Right kidney (tissue), 9 donors: ENCODE data around the gene HTR5A.
"Not testable (repeated sequence)": the region's sequence is repeated elsewhere in the genome, so short reads cannot be mapped to it uniquely, and the experiment has no call there.

ENCODE experiments used
- DNase-seq: peaks from one replicate; pipeline ENCODE4 v3.0.0-alpha.2; 2016
- long read RNA-seq, 8 donors: transcript quantifications; one replicate each; lab custom pipeline, GENCODE V29; 2026

HTR5A gene
- long read RNA-seq, donor 1: 0 reads
- long read RNA-seq, donor 2: 0 reads
- long read RNA-seq, donor 3: 0 reads
- long read RNA-seq, donor 4: 0 reads
- long read RNA-seq, donor 5: 0 reads
- long read RNA-seq, donor 6: 0 reads
- long read RNA-seq, donor 7: 0 reads
- long read RNA-seq, donor 8: 0 reads

DNA sequence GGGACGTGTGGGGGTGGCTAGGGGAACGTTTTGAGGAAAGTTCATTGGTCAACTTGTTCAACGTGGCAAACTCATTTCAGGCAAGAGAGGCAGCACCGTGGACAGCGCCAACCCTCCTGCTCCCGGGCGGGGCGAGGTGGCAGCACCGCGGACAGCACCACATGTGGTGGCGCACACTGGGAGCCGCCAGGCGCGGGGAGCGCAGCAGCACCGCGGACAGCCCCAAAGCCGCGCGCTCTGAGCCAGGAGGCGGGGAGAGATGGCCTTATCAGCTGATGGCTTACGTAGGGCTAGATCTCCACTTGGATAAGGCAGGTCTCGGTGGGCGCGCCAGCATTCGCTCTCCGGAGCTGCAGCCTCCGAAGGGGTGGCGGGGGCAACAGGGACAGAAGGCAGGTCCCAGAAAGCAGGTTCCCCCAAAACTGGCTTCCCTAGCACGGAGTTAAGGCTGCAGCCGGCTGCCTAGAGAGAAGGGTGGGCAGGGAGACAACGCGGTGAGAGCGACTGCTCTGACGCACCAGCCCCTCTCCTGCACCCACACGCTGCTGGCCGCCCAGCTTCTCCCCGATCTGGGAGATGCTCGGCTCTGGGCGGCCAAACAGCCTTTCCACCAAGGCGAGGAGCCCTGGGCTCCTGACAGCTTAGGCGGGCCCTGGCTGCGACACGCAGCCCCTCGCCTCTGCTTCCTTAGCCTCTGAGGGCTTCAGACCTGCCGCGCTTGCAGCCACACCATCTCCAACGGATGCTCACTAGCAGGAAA is at the start of gene HTR5A:
Gene HTR5A, plus strand, starts transcription at position 333 of the 760 bp plus-strand sequence. CDS start 576 bp downstream, outside the sequence.
- peak; percentile 77 for DNase-seq

DNA sequence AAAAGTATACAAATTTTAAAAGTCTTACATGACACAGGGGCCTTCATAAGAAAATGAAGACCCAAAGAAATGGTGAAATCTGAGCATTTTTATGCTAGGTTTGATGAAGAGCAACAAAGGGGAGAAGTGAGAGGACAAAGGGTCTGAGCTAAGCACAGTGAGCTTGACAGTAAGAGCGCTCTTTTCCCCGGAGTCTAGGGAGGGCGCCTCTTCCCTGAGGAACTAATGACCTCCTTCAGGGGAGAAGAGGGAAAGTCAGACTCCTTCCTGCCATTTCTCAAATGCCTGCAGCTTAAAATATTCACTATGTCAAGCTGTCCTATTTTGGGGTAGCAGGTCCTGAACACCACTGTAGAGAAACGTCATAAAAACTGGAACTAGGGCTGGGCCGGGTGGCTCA is 49.1 kb upstream of the HTR5A start:
- DNase-seq: no peak

DNA sequence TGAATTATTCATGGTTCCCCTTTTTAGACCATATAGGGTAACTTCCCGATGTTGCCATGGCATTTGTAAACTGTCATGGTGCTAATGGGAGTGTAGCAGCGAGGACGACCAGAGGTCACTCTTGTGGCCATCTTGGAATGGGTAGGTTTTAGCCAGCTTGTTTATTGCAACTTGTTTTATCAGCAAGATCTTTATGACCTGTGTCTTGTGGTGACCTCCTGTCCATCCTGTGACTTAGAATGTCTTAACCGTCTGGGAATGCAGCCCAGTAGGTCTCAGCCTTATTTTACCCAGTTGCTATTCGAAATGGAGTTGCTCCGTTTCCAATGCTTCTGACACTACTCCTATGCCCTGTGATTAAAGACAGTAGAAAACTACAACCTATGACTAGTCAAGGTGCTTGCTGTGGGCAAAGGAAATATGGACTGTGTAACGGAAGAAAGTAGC is 48.4 kb upstream of the HTR5A start:
- DNase-seq: no peak

DNA sequence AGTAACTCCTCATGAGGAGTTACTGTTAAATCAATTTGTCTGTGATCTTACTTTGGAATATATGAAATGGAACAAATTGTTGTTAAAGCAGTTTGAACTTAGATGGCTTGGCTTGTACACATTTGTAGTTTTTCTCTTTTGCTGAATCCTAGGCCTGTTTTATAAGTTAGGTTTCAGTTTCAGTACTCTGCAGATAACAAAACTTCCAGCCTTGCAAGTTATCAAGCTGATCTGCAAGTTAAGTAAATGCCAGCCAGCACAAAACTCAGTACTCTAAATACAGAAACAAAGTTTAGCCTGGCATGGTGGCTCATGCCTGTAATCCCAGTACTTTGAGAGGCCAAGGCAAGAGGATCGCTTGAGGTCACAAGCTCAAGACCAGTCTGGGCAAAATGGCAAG is 42.2 kb upstream of the HTR5A start:
- no peak for DNase-seq

DNA sequence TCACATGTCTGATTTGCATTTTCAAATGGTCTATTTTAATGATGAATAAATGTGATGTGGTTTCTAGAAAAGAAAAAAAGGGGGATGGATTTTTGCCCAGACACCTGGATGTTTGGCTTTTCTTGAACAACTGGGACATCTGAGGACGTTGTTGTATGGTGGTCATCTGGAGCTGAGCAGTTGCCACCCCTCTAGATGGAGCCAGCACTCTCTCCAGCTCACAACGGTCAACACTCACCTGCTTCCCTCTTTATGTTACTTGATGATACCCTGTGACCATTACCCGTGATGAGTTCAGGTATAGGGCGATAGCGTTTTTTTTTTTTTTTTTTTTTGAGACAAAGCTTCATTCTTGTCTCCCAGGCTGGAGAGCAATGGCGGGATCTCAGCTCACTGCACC is 37.1 kb upstream of the HTR5A start:
- DNase-seq: no peak

DNA sequence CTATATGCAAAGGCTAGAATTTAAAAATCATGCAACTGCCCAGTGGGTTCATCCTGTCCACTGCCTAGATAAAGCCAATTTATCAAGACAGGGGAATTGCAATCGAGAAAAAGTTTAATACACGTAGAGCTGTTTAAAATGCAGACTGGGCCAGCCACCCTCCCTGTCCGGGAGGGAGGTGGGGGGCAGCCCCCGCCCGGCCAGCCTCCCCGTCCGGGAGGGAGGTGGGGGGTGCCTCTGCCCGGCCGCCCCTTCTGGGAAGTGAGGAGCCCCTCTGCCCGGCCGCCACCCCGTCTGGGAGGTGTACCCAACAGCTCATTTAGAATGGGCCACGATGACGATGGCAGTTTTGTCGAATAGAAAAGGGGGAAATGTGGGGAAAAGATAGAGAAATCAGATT is 35.6 kb upstream of the HTR5A start:
- not testable (repeated sequence) for DNase-seq

DNA sequence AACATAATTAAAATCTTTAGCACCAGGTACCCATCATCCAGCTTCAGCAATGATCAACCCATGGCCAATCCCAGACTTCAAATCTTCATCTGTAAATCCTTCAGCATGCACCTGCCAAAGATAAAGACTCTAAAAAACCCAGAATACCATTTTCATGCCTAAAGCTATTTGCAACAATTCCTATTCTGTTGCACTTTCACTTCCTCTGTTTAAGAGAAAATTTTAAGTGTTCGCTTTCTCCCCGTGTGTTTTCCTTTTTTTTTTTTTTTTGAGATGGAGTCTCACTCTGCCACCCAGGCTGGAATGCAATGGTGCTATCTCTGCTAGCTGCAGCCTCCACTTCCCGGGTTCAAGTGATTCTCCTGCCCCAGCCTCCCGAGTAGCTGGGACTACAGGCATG is 31.8 kb upstream of the HTR5A start:
- no peak for DNase-seq

DNA sequence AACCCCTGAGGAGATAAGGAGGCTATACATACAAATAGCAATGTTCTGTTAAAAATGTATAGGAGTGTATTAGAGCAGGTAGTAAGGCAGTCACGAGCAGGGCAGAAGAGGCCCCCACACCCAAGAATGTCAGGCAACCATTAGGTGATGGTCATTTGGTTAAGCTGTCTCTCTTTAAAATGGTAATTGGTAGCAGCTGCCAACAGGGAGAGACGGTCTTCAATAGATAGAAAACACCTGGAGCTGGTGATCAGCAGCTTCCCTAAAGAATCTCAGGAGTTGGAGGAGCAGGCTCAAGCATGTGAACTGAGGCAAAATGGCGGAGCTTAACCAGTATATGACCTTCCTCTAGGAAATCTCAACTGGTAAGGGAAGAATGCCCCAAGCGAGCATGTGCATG is 26.4 kb upstream of the HTR5A start:
- no peak for DNase-seq

DNA sequence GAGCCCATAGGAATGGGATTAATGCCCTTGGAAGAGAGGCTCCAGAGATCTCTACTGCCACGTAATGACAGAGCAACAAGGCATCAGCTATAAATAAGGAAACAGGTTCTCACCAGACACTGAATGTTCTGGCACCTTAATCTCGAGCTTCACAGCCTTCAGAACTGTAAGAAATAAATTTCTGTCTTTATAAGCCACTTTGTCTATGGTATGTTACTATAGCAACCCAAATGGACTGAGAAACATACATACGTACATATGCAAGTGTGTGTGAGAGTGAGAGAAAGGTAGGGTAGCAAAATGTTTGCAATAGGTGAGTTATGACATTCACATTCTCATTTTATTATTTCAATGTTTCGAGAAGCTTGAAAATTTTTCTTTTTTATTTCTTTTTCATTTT is 22.1 kb upstream of the HTR5A start:
- no peak for DNase-seq

DNA sequence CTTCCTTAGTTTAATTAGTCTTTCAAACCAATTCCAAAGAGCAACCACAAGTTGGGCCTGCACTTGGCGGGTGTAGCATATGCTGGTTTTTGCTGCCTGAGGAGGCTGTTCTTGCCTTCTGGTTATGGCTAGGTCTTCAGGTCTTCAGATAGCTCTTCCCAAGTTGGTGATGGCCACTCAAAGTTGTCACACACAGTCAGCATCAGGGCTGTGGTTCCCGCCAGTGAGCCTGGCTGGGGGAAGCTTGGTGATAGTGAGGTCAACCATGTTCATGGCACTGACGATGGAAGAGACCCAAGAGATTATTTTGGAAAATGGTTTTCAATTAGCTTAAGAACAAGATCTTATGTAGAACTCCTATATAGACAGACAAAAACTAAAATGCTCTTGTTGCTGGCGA is 18.8 kb upstream of the HTR5A start:
- no peak for DNase-seq

DNA sequence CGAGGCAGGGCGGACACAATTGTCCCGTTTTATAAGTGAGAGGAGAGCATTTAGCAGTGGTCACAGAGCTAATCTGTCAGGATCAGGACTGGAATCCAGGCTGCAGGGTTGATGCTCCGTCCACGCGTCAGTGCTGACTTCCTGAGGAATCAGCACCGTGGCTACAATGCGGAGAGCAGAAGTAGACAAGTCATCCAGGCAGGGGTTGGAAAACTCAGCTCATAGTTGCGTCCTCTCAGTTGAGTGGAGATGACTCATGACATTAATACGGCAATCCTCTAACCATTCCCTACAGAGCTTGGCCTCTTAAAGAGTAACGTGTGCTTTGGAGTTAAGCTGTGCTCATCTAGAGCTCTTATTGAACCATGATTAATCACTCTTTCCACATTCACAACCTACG is 17.1 kb upstream of the HTR5A start:
- DNase-seq: no peak

DNA sequence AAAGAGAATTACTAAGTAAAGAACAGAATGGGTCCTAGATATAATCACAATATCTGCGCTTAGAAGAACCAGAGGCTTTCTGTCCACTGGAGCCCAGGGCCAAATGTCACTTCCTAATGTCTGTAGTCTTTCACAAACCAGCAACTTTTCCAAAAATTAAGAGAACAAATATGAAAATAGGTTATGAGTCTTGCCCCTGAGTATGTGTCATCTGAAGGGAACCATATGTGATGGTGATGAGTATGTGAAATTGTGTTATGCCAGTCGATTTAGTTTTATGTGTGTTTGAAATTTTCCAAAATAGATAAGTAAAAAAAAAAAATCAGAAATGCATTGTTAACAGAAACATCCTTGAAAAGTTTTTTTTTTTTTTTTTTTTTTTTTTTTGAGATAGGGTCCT is 15.4 kb upstream of the HTR5A start:
- no peak for DNase-seq

DNA sequence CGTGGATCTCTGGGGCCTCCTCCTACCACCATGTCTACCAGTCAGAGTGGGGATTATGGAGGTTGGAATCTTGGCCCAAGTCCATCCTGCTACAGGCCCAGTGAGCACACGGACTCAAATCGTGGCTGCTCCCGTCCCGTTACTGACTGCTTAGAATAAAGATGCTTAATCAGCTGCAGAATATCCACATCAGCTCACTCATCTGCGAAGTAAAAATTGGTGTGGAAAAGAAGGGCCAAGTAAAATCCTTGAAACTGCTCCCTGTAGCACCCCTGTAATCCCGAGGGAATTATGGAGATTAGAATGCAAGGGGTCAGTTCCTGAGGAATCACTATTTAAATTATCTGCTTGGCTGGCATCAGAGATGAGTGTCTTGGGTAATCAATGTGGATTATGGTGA is 13.0 kb upstream of the HTR5A start:
- no peak for DNase-seq

DNA sequence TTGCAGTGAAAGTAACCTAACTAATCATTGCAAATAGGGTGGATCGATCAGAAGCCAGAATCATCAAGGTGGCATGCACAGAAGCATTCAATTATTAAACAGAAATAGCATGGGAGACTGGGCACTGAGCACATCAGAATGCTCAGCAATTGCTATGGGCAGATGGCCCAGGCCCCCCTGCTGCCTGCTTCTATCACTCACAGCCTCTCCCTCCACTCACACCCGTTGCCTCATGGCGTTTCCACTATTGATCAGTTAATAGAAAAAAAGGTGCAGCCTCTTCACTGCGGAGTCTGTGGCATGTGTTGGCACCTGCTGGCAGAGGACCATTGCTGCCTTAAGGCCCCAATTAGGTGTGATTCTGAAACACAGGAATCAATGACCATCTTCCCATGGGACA is 11.2 kb upstream of the HTR5A start:
- no peak for DNase-seq

DNA sequence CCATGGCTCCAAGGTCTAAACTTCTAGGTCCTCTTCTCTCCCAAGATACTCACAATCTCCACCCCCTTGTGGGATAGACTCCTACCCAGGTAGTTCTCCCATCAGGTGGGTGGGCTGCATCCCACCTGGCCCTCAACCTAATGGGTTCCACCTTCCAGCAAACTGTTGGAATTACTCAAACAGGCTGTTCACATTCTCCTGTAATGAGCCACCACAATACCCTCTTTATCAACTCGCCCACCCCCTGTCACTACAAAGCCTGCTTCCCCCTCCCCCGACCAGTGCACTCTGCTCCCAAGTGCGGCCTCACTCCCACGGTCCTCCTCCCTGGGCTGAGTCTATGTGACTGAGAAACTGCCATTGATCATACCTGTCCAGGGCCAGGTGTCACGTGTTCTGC is 10.4 kb upstream of the HTR5A start:
- DNase-seq: no peak

DNA sequence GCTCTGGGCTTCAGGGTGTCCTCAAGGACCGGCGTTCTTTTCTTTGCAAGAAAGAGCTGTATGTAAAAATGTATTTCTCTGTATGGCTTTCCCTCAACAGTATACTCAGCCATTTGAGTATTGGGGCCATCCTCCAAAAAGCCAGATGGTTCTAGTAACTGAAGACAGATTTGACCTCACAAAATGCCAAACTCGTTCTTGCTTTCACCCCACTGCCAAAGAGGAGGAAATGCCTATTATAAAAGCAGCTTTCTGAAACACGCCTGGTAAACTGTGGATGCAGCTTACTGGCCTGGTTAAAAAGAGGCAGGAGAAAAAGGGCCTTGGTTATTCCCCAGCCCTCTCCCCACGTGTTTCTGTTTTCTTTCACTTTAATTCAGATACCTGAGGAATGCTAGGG is 7.7 kb upstream of the HTR5A start:
- DNase-seq: no peak

DNA sequence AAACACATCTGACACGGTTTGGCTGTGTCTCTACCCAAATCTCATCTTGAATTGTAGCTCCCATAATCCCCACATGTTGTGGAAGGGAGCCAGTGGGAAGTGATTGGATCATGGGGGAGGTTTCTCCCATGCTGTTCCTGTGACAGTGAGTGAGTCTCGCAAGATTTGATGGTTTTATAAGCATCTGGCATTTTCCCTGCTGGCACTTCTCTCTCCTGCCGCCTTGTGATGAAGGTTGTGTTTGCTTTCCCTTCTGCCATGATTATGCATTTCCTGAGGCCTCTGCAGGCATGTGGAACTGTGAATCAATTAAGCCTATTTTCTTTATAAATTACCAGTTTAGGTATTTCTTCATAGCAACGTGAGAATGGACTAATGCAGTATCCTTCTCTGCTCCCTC is 5.9 kb upstream of the HTR5A start:
- no peak for DNase-seq

DNA sequence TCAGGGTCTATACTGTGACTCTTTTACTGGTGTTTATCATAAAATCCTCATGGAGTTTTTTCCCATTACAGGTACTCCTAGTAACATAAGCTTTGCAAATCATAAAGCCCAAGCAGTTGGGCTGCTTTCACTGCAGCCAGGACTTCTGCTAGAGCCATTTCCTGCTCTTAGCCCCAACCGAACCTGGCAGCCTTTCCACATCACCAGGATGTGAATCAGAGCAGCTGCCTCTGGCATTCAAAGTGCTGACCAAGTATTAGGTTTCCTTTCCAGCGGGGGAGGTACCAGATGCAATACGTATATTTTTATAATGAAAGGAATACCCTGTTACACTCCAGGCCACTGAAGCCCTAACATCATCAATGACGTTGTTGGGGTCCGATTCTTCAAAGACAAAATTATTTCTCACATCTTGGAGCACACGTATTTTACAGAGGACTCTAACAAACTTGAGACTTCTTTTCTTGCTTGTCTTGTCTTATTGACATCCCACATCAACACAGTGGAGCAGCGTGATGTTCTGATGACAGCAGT is 3.6 kb upstream of the HTR5A start:
- no peak for DNase-seq

DNA sequence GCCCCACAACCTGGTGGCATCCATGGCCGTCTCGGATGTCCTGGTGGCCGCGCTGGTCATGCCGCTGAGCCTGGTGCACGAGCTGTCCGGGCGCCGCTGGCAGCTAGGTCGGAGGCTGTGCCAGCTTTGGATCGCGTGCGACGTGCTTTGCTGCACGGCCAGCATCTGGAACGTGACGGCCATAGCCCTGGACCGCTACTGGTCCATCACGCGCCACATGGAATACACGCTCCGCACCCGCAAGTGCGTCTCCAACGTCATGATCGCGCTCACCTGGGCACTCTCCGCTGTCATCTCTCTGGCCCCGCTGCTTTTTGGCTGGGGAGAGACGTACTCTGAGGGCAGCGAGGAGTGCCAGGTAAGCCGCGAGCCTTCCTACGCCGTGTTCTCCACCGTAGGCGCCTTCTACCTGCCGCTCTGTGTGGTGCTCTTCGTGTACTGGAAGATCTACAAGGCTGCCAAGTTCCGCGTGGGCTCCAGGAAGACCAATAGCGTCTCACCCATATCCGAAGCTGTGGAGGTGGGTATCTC is 1.1 kb downstream of the HTR5A start:
- DNase-seq: no peak

DNA sequence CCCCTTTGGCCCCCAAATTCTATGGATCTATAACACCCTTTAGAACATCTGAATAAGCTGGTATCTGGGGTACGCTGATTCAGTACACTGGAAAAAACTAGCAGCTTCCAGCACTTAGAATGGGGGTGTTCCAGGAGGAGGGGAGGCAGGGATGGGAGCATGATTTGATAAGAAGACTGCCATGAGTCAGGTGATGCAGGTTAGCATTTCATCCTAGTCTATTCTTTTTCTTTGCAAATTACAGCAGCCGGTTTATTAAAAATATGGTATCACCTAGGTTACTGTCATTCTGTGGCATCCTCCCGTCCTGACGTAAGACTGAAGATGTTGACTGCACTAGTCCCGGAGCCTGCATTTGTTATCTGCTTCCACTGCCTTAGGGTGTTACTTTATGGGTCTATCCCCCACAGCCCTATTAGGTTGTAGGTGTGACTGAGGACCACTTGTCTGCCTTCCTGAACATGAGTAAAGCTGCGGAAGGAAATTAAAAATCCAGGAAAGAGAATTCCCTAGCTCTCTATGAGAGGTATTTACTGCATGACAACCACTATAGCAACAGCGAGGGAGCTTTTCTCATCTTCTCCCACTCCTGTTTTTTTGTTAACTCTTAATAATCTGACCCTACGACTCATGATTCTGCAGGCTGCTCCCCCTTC is 1.9 kb downstream of the HTR5A start:
- DNase-seq: no peak

DNA sequence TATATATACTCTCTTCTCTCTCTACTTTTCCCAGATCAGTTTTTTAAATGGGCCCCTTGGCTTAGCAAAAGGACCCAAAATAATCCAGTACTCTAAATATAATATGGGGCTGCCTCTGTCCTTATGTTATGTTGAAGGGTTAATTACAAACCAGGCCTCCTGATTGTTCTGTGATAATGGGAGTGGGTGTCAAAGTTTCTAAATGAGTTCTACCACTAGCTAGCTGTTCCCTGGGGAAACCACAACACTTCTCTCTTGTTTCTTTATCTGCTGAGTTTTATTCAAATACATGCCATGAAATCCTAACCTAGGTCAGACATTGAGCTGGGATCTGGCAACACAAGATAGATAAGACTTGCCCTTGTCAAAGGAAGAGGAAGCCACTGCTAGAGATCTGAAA is 3.8 kb downstream of the HTR5A start:
- DNase-seq: no peak

DNA sequence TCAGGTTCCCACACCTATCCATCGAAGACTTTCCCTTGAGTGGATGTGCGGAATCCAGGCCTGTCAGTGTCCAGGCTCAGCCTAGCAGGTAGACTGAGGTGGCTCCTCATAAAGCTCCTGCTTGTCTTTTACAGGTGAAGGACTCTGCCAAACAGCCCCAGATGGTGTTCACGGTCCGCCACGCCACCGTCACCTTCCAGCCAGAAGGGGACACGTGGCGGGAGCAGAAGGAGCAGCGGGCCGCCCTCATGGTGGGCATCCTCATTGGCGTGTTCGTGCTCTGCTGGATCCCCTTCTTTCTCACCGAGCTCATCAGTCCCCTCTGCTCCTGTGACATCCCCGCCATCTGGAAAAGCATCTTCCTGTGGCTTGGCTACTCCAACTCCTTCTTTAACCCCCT is 13.9 kb downstream of the HTR5A start:
- DNase-seq: no peak

DNA sequence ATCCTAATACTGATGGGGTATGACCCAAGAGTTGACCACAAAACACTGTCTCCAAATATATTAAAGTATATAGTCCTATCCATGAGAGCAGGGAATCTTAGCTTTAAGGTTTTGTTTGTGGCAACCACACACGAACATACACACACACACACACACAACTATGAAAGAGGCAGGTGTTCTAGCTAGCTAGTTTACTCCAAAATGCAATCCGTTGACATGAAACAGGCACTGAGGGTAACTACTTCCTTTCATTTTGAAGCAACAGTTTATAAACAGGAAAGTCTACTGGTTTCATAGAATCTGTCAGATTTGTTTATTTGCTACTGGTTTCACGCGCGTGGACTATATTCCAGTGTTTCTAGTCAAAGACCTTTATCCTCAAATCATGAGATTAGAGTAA is 14.8 kb downstream of the HTR5A start:
- no peak for DNase-seq
